ENCODE results near the gene NR5A1.

The NR5A1 gene

DNA sequence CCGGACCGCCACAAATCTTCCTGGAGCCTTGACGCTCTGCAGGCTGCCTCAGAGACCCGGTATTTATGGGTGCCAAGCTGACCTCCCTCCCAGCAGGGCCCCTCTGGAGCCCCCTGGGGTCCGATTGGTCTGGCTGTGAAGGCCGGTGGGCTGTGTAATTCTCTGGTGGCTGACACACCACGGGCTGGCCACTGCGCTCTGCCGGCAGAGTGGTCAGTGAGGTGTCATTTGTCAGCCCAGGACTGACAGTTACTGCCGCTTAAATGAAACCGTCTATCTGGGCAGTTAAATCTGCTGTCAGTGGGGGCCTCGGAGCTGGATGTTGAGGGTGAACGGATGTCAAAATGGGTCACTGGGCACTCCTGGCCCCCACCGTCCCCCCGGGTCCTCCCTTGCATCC, 10.7 kb downstream of the NR5A1 start:
- Histone ChIP-seq H3K79me1 (ENCODE audit: low read length) (no peaks in the 10 kb centered on the region), H3K4me2 (ENCODE audit: low read length) (no peak overlapping the region), H4K5ac (ENCODE audit: low read length) (no peak overlapping the region), H4K8ac (ENCODE audit: low read depth, low read length) (no peak overlapping the region), H2BK15ac (replicated peaks; ENCODE audit: low read depth) (no peak overlapping the region), H3K4me3 (ENCODE audit: low read length) (no peak overlapping the region), H3K27ac (ENCODE audit: low read depth, low read length) (no peak overlapping the region), H3K23ac (ENCODE audit: low read length) (no peak overlapping the region), H3K9ac (ENCODE audit: low read length) (no peak overlapping the region), H3K18ac (ENCODE audit: low read length) (no peak overlapping the region), H3K56ac (ENCODE audit: low read length) (no peak overlapping the region), H2AK5ac (ENCODE audit: low read length) (no peak overlapping the region), H3K4me1 (ENCODE audit: control insufficient read depth, low read depth, low read length) (no peaks in the 10 kb centered on the region), H2BK120ac (ENCODE audit: low read depth, low read length) (no peak overlapping the region), H3K27me3 (ENCODE audit: insufficient read depth, low read length, poor library complexity) (no peaks in the 10 kb centered on the region), H2BK5ac (ENCODE audit: low read length) (no peak overlapping the region), H3K4ac (ENCODE audit: low read depth, low read length) (no peak overlapping the region), H3K36me3 (ENCODE audit: control insufficient read depth, insufficient read depth, low read length) (no peaks in the 10 kb centered on the region), H3K79me2 (ENCODE audit: control insufficient read depth, insufficient read depth, low read length) (no peaks in the 10 kb centered on the region)
- WGBS (ENCODE audit: extremely low coverage, insufficient coverage, low lambda C conversion rate) = no CpG with 5 or more reads among the region's 15 CpGs
- DNase-seq = no peak

DNA sequence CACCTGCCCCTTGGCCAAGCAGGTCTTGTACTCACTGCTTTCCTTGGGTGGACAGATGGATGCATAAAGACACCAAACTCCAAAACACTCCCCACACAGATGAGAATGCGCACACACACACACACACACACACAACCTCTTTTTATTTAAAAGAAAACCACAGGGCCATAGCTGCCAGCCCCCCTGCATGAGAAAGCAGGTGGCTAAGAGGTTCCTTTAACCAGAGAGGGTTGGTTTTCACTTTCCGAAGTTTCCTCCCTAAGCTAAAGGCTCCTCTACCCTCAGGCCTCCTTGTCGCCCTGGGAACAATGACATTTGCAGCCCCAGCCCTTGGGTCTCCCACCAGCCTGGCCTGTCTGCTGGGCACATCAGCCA, 11.1 kb downstream of the NR5A1 start:
- Histone ChIP-seq H3K4ac (ENCODE audit: low read depth, low read length) (no peak overlapping the region), H2BK15ac (replicated peaks; ENCODE audit: low read depth) (no peak overlapping the region), H3K23ac (ENCODE audit: low read length) (no peak overlapping the region), H3K4me2 (ENCODE audit: low read length) (no peak overlapping the region), H3K27ac (ENCODE audit: low read depth, low read length) (no peak overlapping the region), H2BK120ac (ENCODE audit: low read depth, low read length) (no peak overlapping the region), H3K36me3 (ENCODE audit: control insufficient read depth, insufficient read depth, low read length) (no peaks in the 10 kb centered on the region), H2AK5ac (ENCODE audit: low read length) (no peak overlapping the region), H4K5ac (ENCODE audit: low read length) (no peak overlapping the region), H3K56ac (ENCODE audit: low read length) (no peak overlapping the region), H3K4me3 (ENCODE audit: low read length) (no peak overlapping the region), H3K27me3 (ENCODE audit: insufficient read depth, low read length, poor library complexity) (no peaks in the 10 kb centered on the region), H3K18ac (ENCODE audit: low read length) (no peak overlapping the region), H4K8ac (ENCODE audit: low read depth, low read length) (no peak overlapping the region), H2BK5ac (ENCODE audit: low read length) (no peak overlapping the region), H3K4me1 (ENCODE audit: control insufficient read depth, low read depth, low read length) (no peaks in the 10 kb centered on the region), H3K9ac (ENCODE audit: low read length) (no peak overlapping the region), H3K79me2 (ENCODE audit: control insufficient read depth, insufficient read depth, low read length) (no peaks in the 10 kb centered on the region), H3K79me1 (ENCODE audit: low read length) (no peaks in the 10 kb centered on the region)
- no CpG with 5 or more reads among the region's 3 CpGs for WGBS (ENCODE audit: extremely low coverage, insufficient coverage, low lambda C conversion rate)
- no peak for DNase-seq

DNA sequence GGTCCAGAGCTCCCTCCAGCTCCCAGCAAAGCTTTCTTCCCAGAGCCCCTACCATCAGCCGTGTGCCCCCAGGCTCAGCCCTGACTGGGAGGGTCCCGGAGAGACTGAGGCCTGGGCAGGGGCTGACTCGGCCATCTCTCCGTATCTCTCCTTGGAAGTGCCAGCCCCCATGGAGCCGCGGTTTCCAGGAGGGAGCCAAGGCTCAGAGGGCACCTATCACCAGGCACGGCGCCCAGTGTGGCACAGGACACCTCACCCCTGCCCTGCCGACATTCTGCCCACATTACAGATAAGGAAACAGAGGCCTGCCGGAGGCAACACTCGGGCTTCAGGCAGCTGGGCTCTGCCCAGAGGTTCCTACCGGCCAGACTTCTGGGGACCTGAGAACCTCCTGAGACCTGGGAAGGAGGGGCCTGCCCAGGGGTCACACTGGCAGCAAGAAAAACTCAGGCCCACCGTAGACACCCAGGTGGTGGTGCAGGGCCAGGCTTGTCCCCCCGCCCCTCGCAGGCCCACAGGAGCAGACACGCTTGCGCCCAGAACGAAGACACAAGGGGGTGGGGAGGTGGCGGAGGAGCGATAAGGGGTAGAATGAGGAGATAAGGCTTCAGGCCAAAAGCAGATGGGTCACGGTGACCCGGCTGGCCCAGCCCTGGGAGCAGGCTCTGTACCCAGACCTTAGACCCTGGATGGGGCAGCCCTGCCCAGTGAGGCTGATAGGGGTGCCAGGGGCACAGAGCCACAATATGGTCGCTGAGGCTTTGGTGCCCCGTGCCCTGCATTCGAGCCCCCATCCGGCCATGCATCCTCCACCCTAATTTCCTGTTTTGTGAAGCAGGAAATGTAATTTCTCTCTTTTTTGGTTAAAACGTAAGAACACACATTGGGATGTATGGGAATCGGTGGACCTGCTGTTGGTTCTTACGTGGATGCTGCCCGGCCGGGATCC, 11.8 kb downstream of the NR5A1 start:
- H4K5ac ChIP-seq (ENCODE audit: low read length) = no peak overlapping the region
- H3K36me3 ChIP-seq (ENCODE audit: control insufficient read depth, insufficient read depth, low read length) = no peaks in the 10 kb centered on the region
- H3K9ac ChIP-seq (ENCODE audit: low read length) = no peak overlapping the region
- no peak overlapping the region for H3K4ac ChIP-seq (ENCODE audit: low read depth, low read length)
- no CpG with 5 or more reads among the region's 31 CpGs for WGBS (ENCODE audit: extremely low coverage, insufficient coverage, low lambda C conversion rate)
- H4K8ac ChIP-seq (ENCODE audit: low read depth, low read length) = no peak overlapping the region
- H3K27ac ChIP-seq (ENCODE audit: low read depth, low read length) = no peak overlapping the region
- H3K4me1 ChIP-seq (ENCODE audit: control insufficient read depth, low read depth, low read length) = no peaks in the 10 kb centered on the region
- no peak overlapping the region for H3K56ac ChIP-seq (ENCODE audit: low read length)
- no peak overlapping the region for H3K23ac ChIP-seq (ENCODE audit: low read length)
- DNase-seq = no peak
- H2BK5ac ChIP-seq (ENCODE audit: low read length) = no peak overlapping the region
- H3K4me3 ChIP-seq (ENCODE audit: low read length) = no peak overlapping the region
- no peaks in the 10 kb centered on the region for H3K79me1 ChIP-seq (ENCODE audit: low read length)
- H2BK120ac ChIP-seq (ENCODE audit: low read depth, low read length) = no peak overlapping the region
- H3K4me2 ChIP-seq (ENCODE audit: low read length) = no peak overlapping the region
- H2BK15ac ChIP-seq (replicated peaks; ENCODE audit: low read depth) = no peak overlapping the region
- H2AK5ac ChIP-seq (ENCODE audit: low read length) = no peak overlapping the region
- no peaks in the 10 kb centered on the region for H3K79me2 ChIP-seq (ENCODE audit: control insufficient read depth, insufficient read depth, low read length)
- H3K27me3 ChIP-seq (ENCODE audit: insufficient read depth, low read length, poor library complexity) = no peaks in the 10 kb centered on the region
- no peak overlapping the region for H3K18ac ChIP-seq (ENCODE audit: low read length)

DNA sequence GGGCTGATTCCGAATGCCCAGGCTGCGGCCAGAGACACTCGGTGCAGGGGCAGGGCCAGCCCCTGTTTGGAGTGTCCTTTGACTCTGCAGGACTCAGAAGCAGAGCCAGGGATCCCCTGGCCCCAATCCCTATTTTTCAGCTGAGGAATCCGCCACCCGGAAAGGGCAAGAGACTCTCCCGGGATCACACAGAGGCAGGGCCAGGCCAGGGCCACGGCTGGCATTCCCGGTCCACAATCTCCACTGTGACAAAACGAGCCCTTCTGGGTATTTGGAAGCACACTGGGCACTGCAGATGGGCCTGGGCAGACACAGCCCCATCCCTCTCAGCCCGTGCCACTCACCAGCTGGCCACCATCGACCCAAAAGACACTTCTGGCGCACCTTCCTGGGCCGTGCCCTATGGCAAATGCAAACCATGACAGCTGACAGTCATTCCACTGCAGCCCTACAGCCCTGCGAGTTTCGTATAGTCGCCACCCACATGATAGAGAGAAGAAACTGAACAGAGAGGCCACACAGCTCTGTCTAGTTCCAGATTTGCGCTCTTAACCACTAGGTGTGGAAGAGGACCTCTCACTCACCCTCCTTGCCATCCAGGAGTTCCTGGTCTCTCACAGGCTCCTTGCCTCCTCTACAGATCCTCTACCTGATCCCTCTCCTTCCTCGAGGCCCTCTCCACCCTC, 13.3 kb downstream of the NR5A1 start:
- Histone ChIP-seq H4K5ac (ENCODE audit: low read length) (no peak overlapping the region), H3K4me1 (ENCODE audit: control insufficient read depth, low read depth, low read length) (no peaks in the 10 kb centered on the region), H3K79me2 (ENCODE audit: control insufficient read depth, insufficient read depth, low read length) (no peaks in the 10 kb centered on the region), H2BK120ac (ENCODE audit: low read depth, low read length) (no peak overlapping the region), H3K27me3 (ENCODE audit: insufficient read depth, low read length, poor library complexity) (no peaks in the 10 kb centered on the region), H2BK5ac (ENCODE audit: low read length) (no peak overlapping the region), H3K18ac (ENCODE audit: low read length) (no peak overlapping the region), H2BK15ac (replicated peaks; ENCODE audit: low read depth) (no peak overlapping the region), H3K9ac (ENCODE audit: low read length) (no peak overlapping the region), H3K4me3 (ENCODE audit: low read length) (no peak overlapping the region), H3K27ac (ENCODE audit: low read depth, low read length) (no peak overlapping the region), H2AK5ac (ENCODE audit: low read length) (no peak overlapping the region), H3K23ac (ENCODE audit: low read length) (no peak overlapping the region), H4K8ac (ENCODE audit: low read depth, low read length) (no peak overlapping the region), H3K79me1 (ENCODE audit: low read length) (no peaks in the 10 kb centered on the region), H3K56ac (ENCODE audit: low read length) (peak overlapping the region; percentile 38), H3K36me3 (ENCODE audit: control insufficient read depth, insufficient read depth, low read length) (no peaks in the 10 kb centered on the region), H3K4me2 (ENCODE audit: low read length) (no peak overlapping the region), H3K4ac (ENCODE audit: low read depth, low read length) (no peak overlapping the region)
- no peak for DNase-seq
- no CpG with 5 or more reads among the region's 18 CpGs for WGBS (ENCODE audit: extremely low coverage, insufficient coverage, low lambda C conversion rate)

DNA sequence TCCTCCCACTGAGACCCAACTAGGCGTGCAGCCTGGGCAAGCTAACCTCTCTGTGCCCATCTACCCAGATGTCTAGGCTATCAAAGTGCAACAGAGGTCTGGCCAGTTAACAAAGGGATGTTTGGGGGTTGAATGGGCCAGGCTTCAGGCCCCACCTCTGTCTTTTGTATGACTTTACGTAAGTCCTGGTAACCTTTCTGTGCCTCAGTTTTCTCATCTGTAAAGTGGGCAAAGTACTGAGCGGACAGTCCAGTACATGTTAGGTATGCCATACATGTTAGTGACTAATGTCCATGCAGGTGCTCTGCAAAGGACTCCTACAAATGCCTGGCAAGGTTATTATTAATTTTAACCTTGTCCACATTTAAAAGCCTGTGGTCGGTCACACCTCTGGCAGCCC, 14.0 kb downstream of the NR5A1 start:
- no peak overlapping the region for H2BK15ac ChIP-seq (replicated peaks; ENCODE audit: low read depth)
- H3K36me3 ChIP-seq (ENCODE audit: control insufficient read depth, insufficient read depth, low read length) = no peaks in the 10 kb centered on the region
- H3K27ac ChIP-seq (ENCODE audit: low read depth, low read length) = no peak overlapping the region
- H2BK120ac ChIP-seq (ENCODE audit: low read depth, low read length) = no peak overlapping the region
- no peak overlapping the region for H3K9ac ChIP-seq (ENCODE audit: low read length)
- WGBS (ENCODE audit: extremely low coverage, insufficient coverage, low lambda C conversion rate) = no CpG with 5 or more reads among the region's 4 CpGs
- no peak overlapping the region for H4K8ac ChIP-seq (ENCODE audit: low read depth, low read length)
- no peak overlapping the region for H3K4me2 ChIP-seq (ENCODE audit: low read length)
- H3K23ac ChIP-seq (ENCODE audit: low read length) = no peak overlapping the region
- no peaks in the 10 kb centered on the region for H3K27me3 ChIP-seq (ENCODE audit: insufficient read depth, low read length, poor library complexity)
- no peak overlapping the region for H3K56ac ChIP-seq (ENCODE audit: low read length)
- H2AK5ac ChIP-seq (ENCODE audit: low read length) = no peak overlapping the region
- H4K5ac ChIP-seq (ENCODE audit: low read length) = no peak overlapping the region
- no peaks in the 10 kb centered on the region for H3K79me1 ChIP-seq (ENCODE audit: low read length)
- H3K18ac ChIP-seq (ENCODE audit: low read length) = no peak overlapping the region
- H2BK5ac ChIP-seq (ENCODE audit: low read length) = no peak overlapping the region
- no peak for DNase-seq
- no peak overlapping the region for H3K4me3 ChIP-seq (ENCODE audit: low read length)
- H3K4ac ChIP-seq (ENCODE audit: low read depth, low read length) = no peak overlapping the region
- no peaks in the 10 kb centered on the region for H3K79me2 ChIP-seq (ENCODE audit: control insufficient read depth, insufficient read depth, low read length)
- no peaks in the 10 kb centered on the region for H3K4me1 ChIP-seq (ENCODE audit: control insufficient read depth, low read depth, low read length)

Data from mesendoderm (in vitro differentiated cells).